CD8-positive, alpha-beta memory T cell (primary cell): Measurements from ENCODE around the gene CALR. TPM values are rescaled to one million over a fixed set of nuclear protein-coding genes. Genes with fewer than 3 reads are reported as not detected.
"Not testable (repeated sequence)": the region's sequence is repeated elsewhere in the genome, so short reads cannot be mapped to it uniquely, and the experiment has no call there.

Experiments
- CTCF ChIA-PET: fragments of 350-600 bp; sonication (Branson Sonifier 250); formaldehyde crosslinking; loops from one replicate; lab custom pipeline; 2021; ENCODE audit warnings: antibody characterized with exemption; lab: Charles Lee
- POLR2A ChIA-PET: fragments of 350-600 bp; sonication (Branson Sonifier 250); formaldehyde crosslinking; loops from one replicate; lab custom pipeline; 2021; ENCODE audit warnings: antibody characterized with exemption; lab: Charles Lee
- DNase-seq, 5 donors: peaks; one replicate each; pipeline versions ENCODE4 v3.0.0 to v3.0.0-alpha.2; 2020 to 2022; ENCODE audit warnings: mixed read lengths in 1 of 5
- H3K27ac ChIP-seq: one replicate; pipeline ENCODE4 v1.7.0; 2013; ENCODE audit warnings: low read depth, mild to moderate bottlenecking, low read length, moderate library complexity
- H3K27me3 ChIP-seq: 2 replicates; pipeline ENCODE4 v1.7.0; 2013; ENCODE audit warnings: low read length, mild to moderate bottlenecking; ENCODE audit not compliant: insufficient read depth, poor library complexity, severe bottlenecking
- H3K36me3 ChIP-seq: 2 replicates; pipeline ENCODE4 v1.7.0; 2013; ENCODE audit warnings: mild to moderate bottlenecking, low read length, moderate library complexity; ENCODE audit not compliant: insufficient read depth
- H3K4me1 ChIP-seq: 2 replicates; pipeline ENCODE4 v1.7.0; 2013; ENCODE audit warnings: mild to moderate bottlenecking, low read length, moderate library complexity; ENCODE audit not compliant: insufficient read depth
- H3K4me3 ChIP-seq: 2 replicates; pipeline ENCODE4 v1.7.0; 2013; ENCODE audit warnings: mild to moderate bottlenecking, low read length
- H3K9me3 ChIP-seq: 2 replicates; pipeline ENCODE4 v1.7.0; 2013; ENCODE audit warnings: mild to moderate bottlenecking, low read length
- H3K27ac Mint-ChIP-seq, 8 donors: one replicate each; pipeline ENCODE4 v1.8.0; 2020 to 2021; ENCODE audit warnings: mixed read lengths in 8 of 8, mild to moderate bottlenecking in 6 of 8, inconsistent platforms in 3 of 8, moderate library complexity in 3 of 8
- H3K27me3 Mint-ChIP-seq, 2 donors: one replicate each; pipeline ENCODE4 v1.8.0; 2020 to 2021; ENCODE audit warnings: mixed read lengths in 2 of 2, mild to moderate bottlenecking in 1 of 2, moderate library complexity in 1 of 2
- H3K36me3 Mint-ChIP-seq, 3 donors: one replicate each; pipeline ENCODE4 v1.8.0; 2020 to 2021; ENCODE audit warnings: mixed read lengths in 3 of 3, inconsistent platforms in 1 of 3, mild to moderate bottlenecking in 1 of 3
- H3K4me1 Mint-ChIP-seq, 3 donors: one replicate each; pipeline ENCODE4 v1.8.0; 2020 to 2021; ENCODE audit warnings: mixed read lengths in 3 of 3, inconsistent platforms in 1 of 3, mild to moderate bottlenecking in 1 of 3
- H3K4me3 Mint-ChIP-seq, 7 donors: one replicate each; pipeline ENCODE4 v1.8.0; 2020 to 2021; ENCODE audit warnings: mixed read lengths in 7 of 7, mild to moderate bottlenecking in 6 of 7, moderate library complexity in 4 of 7, inconsistent platforms in 2 of 7
- H3K9me3 Mint-ChIP-seq, 5 donors: one replicate each; pipeline ENCODE4 v1.8.0; 2020 to 2022; ENCODE audit warnings: mixed read lengths in 5 of 5, mild to moderate bottlenecking in 3 of 5, moderate library complexity in 2 of 5, inconsistent platforms in 1 of 5
- polyA plus RNA-seq: library from polyadenylated mRNA; unstranded; fragments of 300-500 nt; fragmentation: Illumina TruSeq; gene quantifications from one replicate; pipeline ENCODE4 v1.2.3, GENCODE V29; 2021
- total RNA-seq, 2 experiments: library from RNA; stranded (reverse); gene quantifications; one replicate each; pipeline ENCODE4 v1.2.3, GENCODE V29; 2021

The CALR gene
- total and polyA plus RNA-seq, 3 experiments from 2014 or later, result 174 to 843 (median 832) TPM

DNA sequence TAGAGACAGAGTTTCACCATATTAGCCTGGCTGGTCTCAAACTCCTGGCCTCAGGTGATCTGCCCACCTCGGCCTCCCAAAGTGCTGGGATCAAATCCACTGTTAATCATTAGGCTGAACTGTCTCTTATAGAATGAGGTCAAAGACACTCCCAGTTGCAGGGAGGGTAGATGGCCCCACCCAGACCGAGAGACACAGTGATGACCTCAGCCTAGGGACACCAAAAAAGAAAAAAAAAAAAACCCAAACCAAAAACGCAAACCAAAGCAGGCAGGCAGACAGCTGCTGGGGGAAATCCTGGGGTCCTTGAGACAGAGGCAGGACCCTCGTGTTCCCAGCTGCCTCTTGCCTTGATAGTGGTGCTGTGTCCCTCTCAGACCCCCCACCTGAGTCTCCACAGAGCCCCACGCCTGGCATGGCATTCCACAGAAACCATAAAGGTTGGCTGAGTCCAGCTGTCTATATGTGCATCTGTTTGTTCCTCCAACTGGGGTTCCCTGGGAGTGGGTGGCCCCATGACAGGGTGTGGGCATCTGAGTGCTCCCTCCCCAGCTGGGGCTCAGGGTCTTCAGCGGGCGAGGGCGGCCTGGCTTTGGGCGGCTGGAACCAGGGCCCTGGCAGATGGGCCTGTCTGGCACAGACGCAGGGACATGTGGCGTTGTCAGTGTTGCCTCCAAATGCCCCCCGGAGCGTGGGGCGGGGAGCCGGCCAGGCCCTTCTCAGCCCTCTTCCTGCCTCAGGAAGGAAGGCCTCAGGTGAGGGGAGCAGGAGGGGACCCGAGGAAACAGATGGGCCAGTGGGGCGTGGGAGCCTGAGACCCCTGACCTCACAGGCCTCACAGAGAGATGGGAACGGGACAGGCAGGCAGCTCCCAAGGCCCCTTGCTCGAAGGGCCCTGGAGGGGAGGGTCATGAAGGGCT is 36.2 kb downstream of the CALR start:
- H3K4me1 ChIP-seq, result no peaks in the 10 kb centered on the region
- H3K27me3 Mint-ChIP-seq, result peaks cover 19 to 26% of the 10 kb centered on the region in 2 donors
- DNase-seq, result no peak
- peaks cover 0 to 6% (median 0%) of the 10 kb centered on the region in 3 donors for H3K36me3 Mint-ChIP-seq
- H3K4me3 Mint-ChIP-seq, result no peak overlapping the region
- peak overlapping the region in 1 of 8 donors; percentile 54 for H3K27ac Mint-ChIP-seq
- POLR2A ChIA-PET, result no interaction called here
- no peaks in the 10 kb centered on the region for H3K36me3 ChIP-seq
- no peak overlapping the region for H3K4me3 ChIP-seq
- no peaks in the 10 kb centered on the region for H3K27me3 ChIP-seq
- H3K27ac ChIP-seq, result no peak overlapping the region
- H3K9me3 ChIP-seq, result no peaks in the 10 kb centered on the region
- H3K4me1 Mint-ChIP-seq, result peaks cover 0 to 3% (median 0%) of the 10 kb centered on the region in 3 donors
- H3K9me3 Mint-ChIP-seq, result no peaks in the 10 kb centered on the region
- CTCF ChIA-PET, result interaction anchor here (0.9 to 7.6 kb wide), 3 partner anchors 9 to 87 kb away, joined by 3 to 95 read pairs (median 76); no protein-coding TSS in a partner anchor

GRCh38 chr19:12975221-12975741 is 36.9 kb downstream of the CALR start:
- POLR2A ChIA-PET, result no interaction called here

DNA sequence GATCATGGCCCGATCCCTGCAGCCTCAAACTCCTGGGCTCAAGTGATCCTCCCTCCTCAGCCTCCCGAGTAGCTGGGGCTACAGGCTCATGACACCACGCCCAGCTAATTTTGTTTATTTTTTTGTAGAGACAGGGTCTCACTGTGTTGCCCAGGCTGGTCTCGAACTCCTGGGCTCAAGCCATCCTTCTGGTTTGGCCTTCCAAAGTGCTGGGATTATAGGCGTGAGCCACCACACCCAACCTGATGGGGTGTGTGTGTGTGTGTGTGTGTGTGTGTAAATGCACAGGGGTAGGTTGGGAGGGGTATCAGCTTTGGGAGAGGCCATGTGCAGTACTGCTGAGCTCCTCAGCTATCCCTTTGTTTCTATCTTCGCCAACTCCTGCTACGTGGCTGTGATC is 37.7 kb downstream of the CALR start:
- not testable (repeated sequence) for H3K27ac Mint-ChIP-seq, H3K27ac ChIP-seq, H3K9me3 ChIP-seq, DNase-seq, H3K27me3 ChIP-seq, H3K36me3 ChIP-seq, H3K4me1 Mint-ChIP-seq, H3K9me3 Mint-ChIP-seq, H3K4me1 ChIP-seq, H3K4me3 ChIP-seq, H3K36me3 Mint-ChIP-seq, H3K4me3 Mint-ChIP-seq
- peaks cover 17 to 26% of the 10 kb centered on the region in 2 donors for H3K27me3 Mint-ChIP-seq
- POLR2A ChIA-PET, result interaction anchor here (0.6 kb wide), 1 partner anchor 106 kb away, joined by 7 read pairs; no protein-coding TSS in a partner anchor
- CTCF ChIA-PET, result interaction anchor here (0.9 to 7.6 kb wide), 13 partner anchors 10 to 302 kb away, joined by 3 to 95 read pairs (median 4); partner anchors contain the start of genes FARSA, IER2, JUNB and STX10

More at GRCh38 chr19:12975221-12975741, 36.9 kb downstream of the CALR start:
- H3K27me3 Mint-ChIP-seq, result peaks cover 17 to 26% of the 10 kb centered on the region in 2 donors
- Histone ChIP-seq H3K27ac (no peak overlapping the region), H3K27me3 (no peaks in the 10 kb centered on the region), H3K4me1 (no peaks in the 10 kb centered on the region), H3K36me3 (no peaks in the 10 kb centered on the region), H3K4me3 (no peak overlapping the region), H3K9me3 (no peaks in the 10 kb centered on the region)
- H3K36me3 Mint-ChIP-seq, result peaks cover 0 to 6% (median 0%) of the 10 kb centered on the region in 3 donors
- no peak overlapping the region for H3K4me3 Mint-ChIP-seq
- no peak overlapping the region for H3K27ac Mint-ChIP-seq
- DNase-seq, result no peak
- CTCF ChIA-PET, result interaction anchor here (0.7 to 7.6 kb wide), 5 partner anchors 10 to 129 kb away, joined by 3 to 95 read pairs (median 9); no protein-coding TSS in a partner anchor
- H3K4me1 Mint-ChIP-seq, result peaks cover 0 to 3% (median 0%) of the 10 kb centered on the region in 3 donors
- no peaks in the 10 kb centered on the region for H3K9me3 Mint-ChIP-seq

DNA sequence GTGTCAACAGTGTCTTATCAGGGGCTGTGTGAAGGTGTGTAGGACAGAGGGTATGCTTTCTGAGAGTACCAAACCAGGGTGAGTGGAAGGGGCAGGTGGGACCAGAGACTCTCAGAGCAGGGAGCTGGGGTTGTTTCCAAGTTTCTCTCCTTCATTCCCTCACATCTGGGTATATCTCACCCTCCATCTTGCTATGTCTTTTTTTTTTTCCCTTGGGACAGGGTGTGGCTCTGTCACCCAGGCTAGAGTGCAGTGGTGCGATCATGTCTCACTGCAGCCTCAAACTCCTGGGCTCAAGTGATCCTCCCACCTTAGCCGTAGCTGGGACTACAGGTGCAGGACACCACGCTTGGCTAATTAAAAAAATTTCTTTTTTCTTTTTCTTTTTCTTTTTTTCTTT is 41.6 kb downstream of the CALR start:
- POLR2A ChIA-PET, result no interaction called here
- Mint-ChIP-seq H3K9me3 (no peaks in the 10 kb centered on the region), H3K27ac (no peak overlapping the region), H3K36me3 (peaks cover 0 to 6% (median 0%) of the 10 kb centered on the region in 3 donors), H3K4me1 (peaks cover 2 to 6% (median 3%) of the 10 kb centered on the region in 3 donors), H3K4me3 (no peak overlapping the region), H3K27me3 (peaks cover 17 to 23% of the 10 kb centered on the region in 2 donors)
- Histone ChIP-seq H3K27me3 (peaks cover 7% of the 10 kb centered on the region), H3K4me3 (no peak overlapping the region), H3K4me1 (peaks cover 21% of the 10 kb centered on the region), H3K9me3 (no peaks in the 10 kb centered on the region), H3K36me3 (no peaks in the 10 kb centered on the region), H3K27ac (no peak overlapping the region)
- DNase-seq, result no peak
- CTCF ChIA-PET, result interaction anchor here (0.5 to 7.6 kb wide), 4 partner anchors 14 to 114 kb away, joined by 3 to 95 read pairs (median 74); no protein-coding TSS in a partner anchor

DNA sequence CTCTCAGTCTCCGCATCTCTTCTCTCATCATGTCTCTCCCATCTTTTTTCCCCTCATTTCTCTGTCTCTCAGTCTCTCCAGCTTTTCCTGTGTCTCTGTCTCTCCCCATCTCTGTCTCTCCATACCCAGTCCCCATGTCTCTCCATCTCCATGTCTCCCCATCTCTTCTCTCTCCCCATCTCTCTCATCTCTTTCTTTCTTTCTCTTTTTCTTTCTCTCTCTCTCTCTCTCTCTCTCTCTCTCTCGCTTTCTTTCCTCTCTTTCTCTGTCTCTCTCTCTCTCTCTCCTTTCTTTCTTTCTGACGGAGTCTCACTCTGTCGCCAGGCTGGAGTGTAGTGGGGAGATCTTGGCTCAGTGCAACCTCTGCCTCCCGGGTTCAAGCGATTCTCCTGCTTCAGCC is 44.2 kb downstream of the CALR start:
- CTCF ChIA-PET, result interaction anchor here (1.3 to 6.1 kb wide), 4 partner anchors 48 to 112 kb away, joined by 5 to 31 read pairs (median 10); no protein-coding TSS in a partner anchor
- Histone ChIP-seq H3K4me1 (peaks cover 28% of the 10 kb centered on the region), H3K36me3 (no peaks in the 10 kb centered on the region), H3K4me3 (no peak overlapping the region), H3K27ac (no peak overlapping the region), H3K27me3 (peaks cover 7% of the 10 kb centered on the region), H3K9me3 (no peaks in the 10 kb centered on the region)
- H3K27ac Mint-ChIP-seq, result no peak overlapping the region
- POLR2A ChIA-PET, result no interaction called here
- peaks cover 11 to 18% of the 10 kb centered on the region in 2 donors for H3K27me3 Mint-ChIP-seq
- H3K9me3 Mint-ChIP-seq, result no peaks in the 10 kb centered on the region
- peaks cover 8 to 12% (median 10%) of the 10 kb centered on the region in 3 donors for H3K4me1 Mint-ChIP-seq
- no peak for DNase-seq
- peaks cover 0 to 5% (median 0%) of the 10 kb centered on the region in 3 donors for H3K36me3 Mint-ChIP-seq
- H3K4me3 Mint-ChIP-seq, result no peak overlapping the region

- H3K27ac ChIP-seq, result no peak overlapping the region
- H3K27me3 ChIP-seq, result peaks cover 7% of the 10 kb centered on the region
- H3K4me1 ChIP-seq, result peaks cover 28% of the 10 kb centered on the region
- Mint-ChIP-seq H3K27me3 (peaks cover 8 to 13% of the 10 kb centered on the region in 2 donors), H3K4me1 (peaks cover 8 to 10% (median 10%) of the 10 kb centered on the region in 3 donors), H3K27ac (no peak overlapping the region), H3K4me3 (no peak overlapping the region), H3K36me3 (peaks cover 0 to under 1% (median 0%) of the 10 kb centered on the region in 3 donors), H3K9me3 (no peaks in the 10 kb centered on the region)
- CTCF ChIA-PET, result interaction anchor here (0.9 to 6.1 kb wide), 6 partner anchors 10 to 111 kb away, joined by 3 to 31 read pairs (median 6); no protein-coding TSS in a partner anchor
- no peak for DNase-seq
- POLR2A ChIA-PET, result no interaction called here
- peak overlapping the region; percentile 47 for H3K4me3 ChIP-seq
- H3K9me3 ChIP-seq, result no peaks in the 10 kb centered on the region
- H3K36me3 ChIP-seq, result no peaks in the 10 kb centered on the region
Measured at GRCh38 chr19:12983091-12983490, 44.7 kb downstream of the CALR start.

DNA sequence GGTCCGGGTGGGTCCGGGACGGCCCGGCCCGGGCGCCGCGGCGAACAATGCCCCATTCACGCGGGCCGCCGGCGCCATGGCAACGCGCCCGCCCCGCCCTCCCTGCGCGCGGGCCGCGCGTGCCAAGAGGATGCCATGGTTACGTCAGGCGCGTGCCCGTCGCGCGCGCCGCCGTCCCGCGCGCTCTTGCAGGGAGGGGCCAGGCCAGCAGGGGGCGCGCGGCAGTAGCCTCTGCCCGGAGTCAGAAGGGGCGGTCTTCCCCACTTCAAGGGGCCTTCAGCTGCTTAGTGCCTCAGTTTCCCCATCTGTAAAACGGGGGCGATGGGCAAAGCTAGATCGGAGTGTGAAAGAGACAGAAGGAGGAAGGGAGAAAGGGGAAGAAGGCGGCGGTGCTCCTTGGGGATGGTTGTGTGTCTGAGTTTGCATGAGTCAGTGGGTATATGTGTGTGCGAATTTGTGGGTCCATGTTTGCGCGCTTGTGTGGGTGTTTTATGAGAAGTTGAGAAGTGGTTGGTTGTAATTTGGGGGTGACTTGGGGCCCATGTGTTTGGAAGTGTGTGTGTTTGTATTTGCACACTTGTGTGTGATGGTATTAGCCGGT is 45.2 kb downstream of the CALR start:
- Mint-ChIP-seq H3K9me3 (no peaks in the 10 kb centered on the region), H3K27me3 (peaks cover 5 to 11% of the 10 kb centered on the region in 2 donors), H3K4me1 (peaks cover 8 to 10% (median 10%) of the 10 kb centered on the region in 3 donors), H3K27ac (no peak overlapping the region), H3K4me3 (no peak overlapping the region), H3K36me3 (no peaks in the 10 kb centered on the region)
- H3K9me3 ChIP-seq, result no peaks in the 10 kb centered on the region
- peak overlapping the region; percentile 47 for H3K4me3 ChIP-seq
- H3K36me3 ChIP-seq, result no peaks in the 10 kb centered on the region
- DNase-seq, result peak; percentile 72 to 84 (median 78)
- POLR2A ChIA-PET, result no interaction called here
- CTCF ChIA-PET, result interaction anchor here (0.9 to 6.1 kb wide), 6 partner anchors 9 to 111 kb away, joined by 3 to 31 read pairs (median 6); no protein-coding TSS in a partner anchor
- no peak overlapping the region for H3K27ac ChIP-seq
- H3K4me1 ChIP-seq, result peaks cover 28% of the 10 kb centered on the region
- peaks cover 7% of the 10 kb centered on the region for H3K27me3 ChIP-seq
